HG03565 (cell line): Measurements from ENCODE around the gene TRDMT1.

Experiments used
- ATAC-seq: cut with Tn5 transposase; IDR thresholded peaks from one replicate; pipeline ENCODE4 v1.9.1; 2021; ENCODE audit warnings: mild to moderate bottlenecking, moderate library complexity; ENCODE audit not compliant: unreplicated experiment

TRDMT1 gene, protein sequence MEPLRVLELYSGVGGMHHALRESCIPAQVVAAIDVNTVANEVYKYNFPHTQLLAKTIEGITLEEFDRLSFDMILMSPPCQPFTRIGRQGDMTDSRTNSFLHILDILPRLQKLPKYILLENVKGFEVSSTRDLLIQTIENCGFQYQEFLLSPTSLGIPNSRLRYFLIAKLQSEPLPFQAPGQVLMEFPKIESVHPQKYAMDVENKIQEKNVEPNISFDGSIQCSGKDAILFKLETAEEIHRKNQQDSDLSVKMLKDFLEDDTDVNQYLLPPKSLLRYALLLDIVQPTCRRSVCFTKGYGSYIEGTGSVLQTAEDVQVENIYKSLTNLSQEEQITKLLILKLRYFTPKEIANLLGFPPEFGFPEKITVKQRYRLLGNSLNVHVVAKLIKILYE

DNA sequence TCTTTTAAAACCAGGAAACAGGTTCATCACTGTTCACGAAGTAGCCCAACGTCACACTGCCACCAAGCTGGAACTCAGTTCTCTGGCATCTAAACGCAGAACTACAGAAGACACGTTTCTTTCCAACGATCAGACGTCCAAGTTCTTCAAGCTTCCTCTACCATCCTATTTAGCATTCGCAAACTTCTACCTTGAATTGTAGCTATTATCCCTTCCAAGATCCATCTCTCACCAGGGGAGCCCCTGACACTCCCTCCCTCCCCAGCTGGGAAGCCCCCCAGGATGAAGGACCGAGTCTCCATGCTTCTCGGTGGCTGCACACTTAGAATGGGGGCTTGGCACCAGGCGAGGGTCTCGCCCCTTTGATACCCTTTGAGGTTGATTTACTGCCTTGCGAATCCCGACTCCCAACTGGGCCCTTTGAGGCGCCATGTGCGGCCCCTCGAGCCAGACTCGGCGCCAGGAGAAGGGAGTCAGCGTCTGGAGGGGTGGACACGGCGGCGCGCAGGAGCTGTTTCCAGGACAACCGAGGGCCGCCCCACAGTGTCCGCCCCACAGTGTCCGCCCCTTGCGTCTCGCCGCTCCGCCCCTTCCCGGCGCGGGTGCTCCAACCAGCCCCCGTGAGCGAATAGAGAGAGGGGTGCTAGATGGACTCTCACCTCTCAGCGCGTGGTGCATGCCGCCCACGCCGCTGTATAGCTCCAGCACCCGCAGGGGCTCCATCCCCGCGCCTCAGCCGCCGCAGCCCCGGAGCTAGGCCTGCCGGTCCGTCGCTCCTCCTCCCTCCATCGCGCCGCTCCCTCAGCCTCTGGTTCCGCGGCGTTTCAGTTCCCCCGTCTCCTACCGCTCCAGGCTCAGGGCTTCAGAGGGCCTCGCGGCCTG is at the start of gene TRDMT1:
TRDMT1 (minus strand) TSS at position 761 of the 882 bp plus-strand sequence; CDS start at position 723, 38 bp downstream.
- peak; percentile 86 for ATAC-seq

GRCh38 chr10:17250736-17251135 is 49.3 kb upstream of the TRDMT1 start:
- no peak for ATAC-seq

GRCh38 chr10:17249820-17250219 is 48.3 kb upstream of the TRDMT1 start:
- no peak for ATAC-seq

DNA sequence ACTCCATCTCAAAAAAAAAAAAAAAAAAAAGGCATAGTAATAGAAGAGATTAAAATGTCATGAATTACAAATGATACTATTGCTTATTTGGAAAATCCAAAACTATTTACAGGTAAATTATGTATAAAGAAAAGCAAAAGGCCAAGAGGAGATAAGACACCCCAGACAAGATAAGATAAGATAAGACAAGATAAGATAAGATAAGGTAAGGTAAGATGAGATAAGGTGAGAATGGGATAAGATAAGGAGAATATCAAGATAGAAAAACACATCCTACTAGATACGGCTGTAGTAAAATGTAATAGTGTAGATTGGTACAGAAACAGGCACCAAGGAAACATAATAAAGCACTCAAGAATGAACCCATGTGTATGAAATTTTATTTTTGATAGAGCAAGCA is 47.5 kb upstream of the TRDMT1 start:
- no peak for ATAC-seq

- no peak for ATAC-seq
Observed at GRCh38 chr10:17247210-17247609, 45.7 kb upstream of the TRDMT1 start.

- no peak for ATAC-seq
Observed at GRCh38 chr10:17244700-17245365, 43.4 kb upstream of the TRDMT1 start.

- no peak for ATAC-seq
Observed at GRCh38 chr10:17241611-17242333, 40.3 kb upstream of the TRDMT1 start.

DNA sequence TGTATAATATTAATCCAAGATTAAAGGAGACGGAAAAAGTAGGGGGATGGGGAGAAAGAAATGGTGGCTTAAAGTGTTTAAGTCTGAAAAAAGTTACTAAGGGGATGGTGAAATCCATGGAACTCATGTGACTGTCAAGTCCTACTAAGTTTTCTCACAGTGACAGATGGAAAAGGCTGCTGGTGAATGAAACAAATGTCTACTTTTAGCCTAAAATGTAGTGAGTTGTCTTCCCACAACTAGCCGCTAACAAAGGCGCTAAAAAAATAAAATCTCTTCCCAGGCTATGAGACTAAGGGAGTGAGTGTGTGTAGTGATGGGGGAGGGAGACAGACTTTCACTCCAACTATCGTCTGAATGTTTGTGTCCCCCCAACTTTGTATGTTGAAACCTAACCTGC is 39.1 kb upstream of the TRDMT1 start:
- no peak for ATAC-seq

DNA sequence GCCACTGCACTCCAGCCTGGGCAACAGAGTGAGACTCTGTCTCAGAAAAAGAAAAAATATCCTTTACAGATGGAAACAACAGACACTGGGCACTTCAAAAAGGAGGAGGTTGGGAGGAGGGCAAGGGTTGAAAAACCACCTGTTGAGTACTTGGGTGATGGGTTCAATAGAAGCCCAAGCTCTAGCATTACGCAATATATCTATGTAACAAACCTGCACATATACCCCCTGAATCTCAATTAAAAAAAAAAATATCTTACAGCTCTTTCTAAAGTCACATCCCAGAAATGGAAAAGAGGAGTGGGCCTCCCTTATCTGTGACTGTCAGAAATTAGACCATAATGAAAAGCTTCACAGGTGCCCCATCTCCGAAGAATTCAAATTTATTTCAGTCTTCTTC is 38.6 kb upstream of the TRDMT1 start:
- no peak for ATAC-seq

- ATAC-seq: no peak
Observed at GRCh38 chr10:17239345-17240085, 38.0 kb upstream of the TRDMT1 start.

- ATAC-seq: no peak
Observed at GRCh38 chr10:17238445-17239291, 37.2 kb upstream of the TRDMT1 start.

DNA sequence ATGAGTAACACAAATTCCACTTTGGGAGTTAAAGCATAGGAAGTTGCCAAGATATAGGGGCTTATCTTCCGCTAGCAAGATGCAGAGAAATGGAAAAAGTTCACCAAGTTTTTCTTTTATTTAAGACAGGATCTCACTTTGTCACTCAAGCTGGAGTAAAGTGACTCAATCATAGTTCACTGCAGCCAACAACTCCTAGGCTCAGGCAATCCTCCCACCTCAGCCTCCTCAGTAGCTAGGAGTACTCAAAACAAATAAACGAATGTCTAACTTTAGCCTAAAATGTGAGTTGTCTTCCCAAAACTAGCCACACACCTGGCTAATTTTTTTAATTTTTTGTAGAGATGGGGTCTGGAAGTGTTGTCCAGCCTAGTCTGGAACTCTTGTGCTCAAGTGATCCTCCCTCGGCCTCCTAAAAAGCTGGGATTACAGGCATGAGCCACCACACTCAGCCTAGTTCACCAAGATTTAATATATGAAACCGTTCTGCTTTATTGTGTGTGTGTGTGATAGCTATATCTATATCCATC is 36.5 kb upstream of the TRDMT1 start:
- no peak for ATAC-seq

DNA sequence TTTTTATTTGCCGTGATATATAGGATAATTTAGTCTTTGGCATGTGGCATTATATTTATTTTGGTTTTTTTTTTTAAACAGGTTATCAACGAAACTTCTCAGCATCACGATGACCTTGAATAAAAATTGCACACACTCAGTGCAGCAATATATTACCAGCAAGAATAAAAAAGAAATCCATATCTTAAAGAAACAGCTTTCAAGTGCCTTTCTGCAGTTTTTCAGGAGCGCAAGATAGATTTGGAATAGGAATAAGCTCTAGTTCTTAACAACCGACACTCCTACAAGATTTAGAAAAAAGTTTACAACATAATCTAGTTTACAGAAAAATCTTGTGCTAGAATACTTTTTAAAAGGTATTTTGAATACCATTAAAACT is 35.7 kb upstream of the TRDMT1 start:
- no peak for ATAC-seq

DNA sequence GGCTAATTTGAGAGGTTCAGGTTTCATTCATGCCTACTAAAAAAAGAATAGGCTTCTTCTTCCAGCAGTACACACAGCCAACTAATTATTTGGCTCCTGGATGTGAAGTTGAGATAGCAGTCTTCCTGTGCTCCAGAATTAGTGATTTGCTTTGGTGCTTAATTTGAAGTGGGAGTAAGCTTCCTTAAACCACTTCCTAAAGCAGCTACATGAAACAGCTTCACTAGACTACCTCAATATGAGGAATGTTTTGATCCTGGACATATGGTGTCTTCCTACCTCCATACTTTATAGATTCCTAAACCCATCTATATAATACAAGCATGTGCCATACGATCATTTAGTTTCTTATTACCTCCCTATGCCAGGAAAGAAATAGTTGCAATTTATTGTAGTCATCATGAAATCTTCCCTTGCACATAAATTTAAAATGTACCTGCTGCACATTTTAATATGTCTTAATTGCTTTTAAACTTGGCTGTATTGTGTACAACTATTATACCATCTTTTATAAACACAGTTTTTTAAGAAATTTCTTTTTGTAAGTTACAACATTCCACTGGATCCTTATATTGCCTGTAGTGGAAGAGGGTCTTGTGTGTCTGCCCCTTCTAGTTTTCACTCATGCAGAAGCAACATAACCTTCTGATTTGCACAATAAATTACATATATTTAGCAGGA is 35.1 kb upstream of the TRDMT1 start:
- ATAC-seq: no peak

GRCh38 chr10:17235136-17235535 is 33.7 kb upstream of the TRDMT1 start:
- no peak for ATAC-seq

DNA sequence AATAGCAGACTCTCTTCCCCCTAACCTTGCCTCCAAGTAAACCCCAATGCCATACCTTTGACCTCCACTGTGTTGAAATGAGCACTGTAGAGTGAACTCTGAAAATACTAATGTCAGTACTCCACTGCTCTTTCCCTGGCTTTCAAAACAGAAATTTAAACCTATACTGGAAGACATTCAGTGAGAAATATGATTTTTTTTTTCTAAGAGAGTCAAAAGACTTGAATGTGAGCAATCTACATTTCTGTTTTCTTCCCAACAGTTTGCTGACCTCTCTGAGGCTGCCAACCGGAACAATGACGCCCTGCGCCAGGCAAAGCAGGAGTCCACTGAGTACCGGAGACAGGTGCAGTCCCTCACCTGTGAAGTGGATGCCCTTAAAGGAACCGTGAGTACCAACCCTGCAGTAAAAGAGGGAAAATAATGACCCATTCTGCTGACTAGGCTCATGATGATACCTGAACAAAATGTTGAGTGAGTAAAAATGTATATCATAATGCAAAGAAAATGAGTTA is 33.0 kb upstream of the TRDMT1 start:
- ATAC-seq: no peak

GRCh38 chr10:17233286-17233991 is 32.0 kb upstream of the TRDMT1 start:
- no peak for ATAC-seq
